ENCODE data around the gene ACTMAP.
"Not testable (repeated sequence)": the region's sequence is repeated elsewhere in the genome, so short reads cannot be mapped to it uniquely, and the experiment has no call there.

Gene ACTMAP

DNA sequence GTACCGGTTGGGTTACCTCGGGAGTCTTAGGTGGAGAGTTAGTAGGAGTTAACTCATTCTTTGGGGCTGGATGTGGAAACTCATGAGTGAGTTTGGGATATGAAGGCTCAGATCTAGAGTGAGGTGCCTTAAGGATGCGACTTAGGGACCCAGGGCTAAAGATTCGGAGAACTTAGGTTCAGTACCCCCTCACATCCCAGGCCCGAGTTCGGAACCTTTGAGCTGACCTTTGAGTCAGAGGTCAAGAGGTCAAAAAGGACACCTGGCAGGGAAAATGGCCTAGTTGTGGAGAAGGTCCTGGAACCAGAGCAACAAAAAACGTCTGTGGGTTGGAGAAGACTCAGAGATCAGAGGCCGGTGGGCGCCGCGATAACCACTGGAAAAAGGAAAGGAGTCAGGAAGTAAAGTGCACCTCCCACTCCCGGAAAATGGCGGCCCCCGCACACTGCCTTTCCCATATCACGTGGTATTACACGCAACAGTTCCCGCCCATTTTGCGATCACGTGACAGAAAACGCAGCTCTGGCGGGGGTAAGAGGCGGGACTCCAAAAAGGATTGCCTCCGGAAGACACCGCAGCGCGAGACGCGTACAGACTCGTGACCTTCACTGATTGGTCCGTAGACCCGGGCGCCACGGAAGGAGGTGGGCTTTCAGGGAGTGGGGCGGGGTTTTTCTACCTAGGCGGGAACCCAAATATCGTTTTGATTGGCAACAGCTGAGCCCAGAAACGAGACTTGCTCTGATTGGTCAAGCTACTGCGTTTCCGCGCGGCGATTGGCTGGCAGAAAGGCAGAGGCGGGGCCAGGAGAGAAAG lies at the start of gene ACTMAP:
TSS of gene ACTMAP (minus strand) at position 420 of the 816 bp plus-strand sequence. CDS start 674 bp downstream, outside the sequence.
- peak; percentile 100 for DNase-seq (ENCODE audit: low read depth, low spot score)

DNA sequence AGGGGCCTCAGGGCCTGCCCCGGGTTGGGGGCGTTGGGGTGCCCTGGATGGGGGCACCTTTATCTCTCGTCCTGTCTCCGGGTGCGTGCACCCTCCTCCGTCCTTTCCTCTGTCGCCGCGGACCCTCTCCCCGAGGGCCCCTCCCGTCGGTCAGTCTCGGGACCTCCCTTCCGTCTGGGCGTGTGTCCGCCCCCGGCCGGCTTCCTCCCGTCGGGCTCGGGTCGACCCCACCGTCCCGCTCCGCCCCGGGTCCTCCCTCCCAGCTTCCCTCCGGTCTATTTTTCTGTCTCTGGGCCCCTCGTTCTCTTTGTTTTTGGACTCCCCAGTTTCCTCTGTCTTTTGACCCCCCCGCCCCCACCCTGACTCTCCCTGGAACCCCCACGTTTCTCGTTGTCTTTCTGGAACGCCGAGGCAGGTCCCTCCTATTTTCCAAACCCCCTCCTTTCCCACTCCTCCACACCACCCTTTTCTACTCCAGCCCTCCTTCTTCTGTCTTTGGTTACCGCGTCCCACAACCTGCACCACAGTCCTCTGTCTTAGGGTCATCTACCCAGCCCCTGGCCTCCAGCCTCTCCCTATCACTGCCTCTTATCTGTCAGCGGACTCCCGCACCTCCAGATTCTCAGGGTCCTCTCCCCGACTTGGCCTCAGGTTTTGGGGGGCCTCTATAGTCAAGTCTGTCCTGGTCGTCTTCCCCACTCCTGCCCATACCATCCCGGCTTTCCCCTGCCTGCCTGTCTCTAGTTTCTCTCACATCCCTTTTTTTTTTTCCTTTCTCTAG lies 49.5 kb upstream of the ACTMAP start:
- DNase-seq (ENCODE audit: low read depth, low spot score) = peak; percentile 56

DNA sequence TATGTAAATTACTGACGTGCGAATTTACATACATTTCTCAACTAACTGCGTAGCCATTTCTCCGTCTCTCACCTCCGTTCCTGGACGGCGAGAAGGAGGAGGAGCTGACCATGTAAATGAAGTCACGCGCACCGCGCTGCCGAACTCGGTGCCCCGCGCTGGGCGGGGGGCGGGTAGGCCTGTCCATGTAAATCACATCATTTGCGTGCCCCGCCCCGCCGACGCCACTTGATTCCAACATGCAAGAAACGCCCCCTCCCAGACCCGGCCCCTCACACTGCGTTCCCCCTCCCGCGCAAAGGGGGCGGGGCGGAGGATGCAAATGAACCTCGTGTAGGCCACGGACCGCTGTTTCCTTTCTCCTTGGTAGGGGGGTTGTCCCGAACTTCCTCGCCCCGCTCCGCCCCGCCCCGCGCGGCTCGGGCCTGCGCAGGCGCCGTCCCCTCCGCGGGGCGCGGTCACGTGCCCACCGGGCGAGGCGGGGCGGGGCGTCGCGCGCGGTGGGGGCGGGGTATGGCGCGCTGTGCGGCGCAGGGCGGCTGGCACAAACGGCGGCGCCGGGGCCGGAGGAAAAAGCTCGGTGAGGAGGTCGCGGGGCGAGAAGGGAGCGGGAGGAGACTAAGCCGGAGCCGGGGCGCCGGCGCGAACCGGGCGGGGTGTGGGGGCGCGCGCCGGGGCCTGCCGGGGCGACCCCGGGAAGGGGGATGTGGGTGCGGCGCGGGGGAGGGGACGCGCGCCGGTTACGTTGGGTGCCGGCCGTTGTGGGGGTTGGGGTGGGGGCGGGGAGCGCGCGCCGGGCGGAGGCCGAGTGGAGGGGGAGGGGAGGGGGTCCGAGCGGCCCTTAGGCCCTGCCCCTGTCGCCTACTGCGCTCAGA lies 48.6 kb upstream of the ACTMAP start, which contains the start of gene EGLN2:
TSS of gene EGLN2 (plus strand) at position 509 of the 875 bp plus-strand sequence. CDS start 1,382 bp downstream, outside the sequence.
- DNase-seq (ENCODE audit: low read depth, low spot score) = peak; percentile 100

GRCh38 chr19:40797963-40798682 lies 47.8 kb upstream of the ACTMAP start:
- DNase-seq (ENCODE audit: low read depth, low spot score) = peak; percentile 65

DNA sequence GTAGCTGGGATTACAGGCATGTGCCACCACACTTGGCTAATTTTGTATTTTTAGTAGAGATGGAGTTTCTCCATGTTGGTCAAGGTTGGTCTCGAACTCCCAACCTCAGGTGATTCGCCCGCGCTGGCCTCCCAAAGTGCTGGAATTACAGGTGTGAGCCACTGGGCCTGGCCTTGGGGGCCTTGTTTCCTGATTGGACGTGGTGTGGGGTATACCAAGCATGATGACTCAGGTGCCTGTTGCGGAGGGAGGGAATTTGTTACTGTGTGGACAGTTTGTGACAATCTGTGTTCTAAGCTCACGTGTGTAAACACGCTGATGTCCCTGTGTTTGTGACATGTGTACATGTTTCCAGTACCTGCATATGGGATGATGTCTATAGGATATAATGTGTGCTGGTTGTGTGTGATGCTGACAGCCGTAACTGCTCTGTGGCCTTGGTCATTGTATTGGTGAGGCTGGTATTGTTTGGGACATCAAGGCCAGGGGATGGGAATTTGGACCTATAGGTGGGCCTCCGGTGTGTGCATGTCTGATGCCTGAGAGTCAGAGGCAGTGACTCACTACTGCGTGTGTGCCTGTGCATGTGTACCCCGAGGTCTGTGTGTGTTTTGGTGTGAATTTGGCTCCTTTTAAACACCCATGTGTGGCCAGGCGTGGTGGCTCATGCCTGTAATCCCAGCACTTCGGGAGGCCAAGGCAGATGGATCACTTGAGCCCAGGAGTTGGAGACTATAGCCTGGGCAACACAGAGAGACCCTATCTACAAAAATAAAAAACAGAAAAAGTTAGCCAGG lies 47.1 kb upstream of the ACTMAP start:
- no peak for DNase-seq (ENCODE audit: low read depth, low spot score)

DNA sequence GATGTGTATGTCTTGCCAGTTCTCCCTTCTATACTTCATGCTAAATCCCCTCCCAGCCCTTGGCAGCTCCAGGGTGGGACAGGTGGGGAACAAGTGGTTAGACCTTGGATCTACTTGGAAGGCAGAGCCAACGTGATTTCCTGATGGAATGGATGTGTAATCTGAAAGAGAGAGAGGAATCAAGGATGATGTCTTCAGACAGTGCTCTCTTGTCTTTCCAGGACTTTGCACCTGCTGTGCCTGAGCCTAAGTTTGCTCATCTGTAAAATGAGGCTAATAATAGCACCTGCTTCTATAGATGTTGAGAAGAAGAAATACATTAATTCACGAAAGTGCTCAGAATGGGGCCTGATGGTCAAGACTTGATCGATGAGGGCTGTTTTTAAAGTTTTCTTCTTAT lies 41.7 kb upstream of the ACTMAP start:
- DNase-seq (ENCODE audit: low read depth, low spot score) = no peak

GRCh38 chr19:40791349-40791748 lies 41.1 kb upstream of the ACTMAP start:
- DNase-seq (ENCODE audit: low read depth, low spot score) = no peak

- DNase-seq (ENCODE audit: low read depth, low spot score) = no peak
Observed at GRCh38 chr19:40786060-40787037, 36.1 kb upstream of the ACTMAP start.

GRCh38 chr19:40785526-40785925 lies 35.2 kb upstream of the ACTMAP start:
- no peak for DNase-seq (ENCODE audit: low read depth, low spot score)

GRCh38 chr19:40784146-40784545 lies 33.9 kb upstream of the ACTMAP start:
- not testable (repeated sequence) for DNase-seq (ENCODE audit: low read depth, low spot score)

DNA sequence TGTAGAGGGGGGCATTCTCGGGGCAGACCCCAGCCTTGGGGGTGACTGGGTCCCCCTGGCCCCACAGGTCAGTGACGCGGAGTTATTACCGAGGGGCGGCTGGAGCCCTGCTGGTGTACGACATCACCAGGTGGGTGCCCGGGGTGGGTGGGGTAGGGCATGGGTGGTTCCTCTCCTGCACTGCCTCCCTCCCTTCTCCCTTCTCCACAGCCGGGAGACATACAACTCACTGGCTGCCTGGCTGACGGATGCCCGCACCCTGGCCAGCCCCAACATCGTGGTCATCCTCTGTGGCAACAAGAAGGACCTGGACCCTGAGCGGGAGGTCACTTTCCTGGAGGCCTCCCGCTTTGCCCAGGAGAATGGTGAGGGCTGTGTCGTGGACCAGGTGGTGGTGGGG lies 33.4 kb upstream of the ACTMAP start:
- DNase-seq (ENCODE audit: low read depth, low spot score) = no peak

GRCh38 chr19:40781140-40781539 lies 30.9 kb upstream of the ACTMAP start:
- DNase-seq (ENCODE audit: low read depth, low spot score) = no peak

DNA sequence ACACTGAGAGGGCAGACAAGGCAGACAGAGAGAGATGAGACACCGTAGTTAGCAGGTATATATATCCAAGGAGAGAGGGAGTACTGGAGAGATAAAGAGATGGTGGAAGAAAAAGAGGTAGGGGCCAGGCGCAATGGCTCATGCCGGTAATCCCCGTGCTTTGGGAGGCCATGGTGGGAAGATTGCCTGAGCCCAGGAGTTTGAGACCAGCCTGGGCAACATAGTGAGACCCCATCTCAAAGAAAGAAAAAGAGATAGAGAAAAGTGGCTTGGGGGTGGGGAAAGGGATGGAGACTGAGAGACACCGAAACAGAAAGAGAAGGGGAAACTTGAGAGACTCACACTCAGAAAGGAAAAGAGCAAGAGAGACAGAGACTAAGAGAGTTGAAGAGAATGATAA lies 30.3 kb upstream of the ACTMAP start:
- DNase-seq (ENCODE audit: low read depth, low spot score) = no peak

DNA sequence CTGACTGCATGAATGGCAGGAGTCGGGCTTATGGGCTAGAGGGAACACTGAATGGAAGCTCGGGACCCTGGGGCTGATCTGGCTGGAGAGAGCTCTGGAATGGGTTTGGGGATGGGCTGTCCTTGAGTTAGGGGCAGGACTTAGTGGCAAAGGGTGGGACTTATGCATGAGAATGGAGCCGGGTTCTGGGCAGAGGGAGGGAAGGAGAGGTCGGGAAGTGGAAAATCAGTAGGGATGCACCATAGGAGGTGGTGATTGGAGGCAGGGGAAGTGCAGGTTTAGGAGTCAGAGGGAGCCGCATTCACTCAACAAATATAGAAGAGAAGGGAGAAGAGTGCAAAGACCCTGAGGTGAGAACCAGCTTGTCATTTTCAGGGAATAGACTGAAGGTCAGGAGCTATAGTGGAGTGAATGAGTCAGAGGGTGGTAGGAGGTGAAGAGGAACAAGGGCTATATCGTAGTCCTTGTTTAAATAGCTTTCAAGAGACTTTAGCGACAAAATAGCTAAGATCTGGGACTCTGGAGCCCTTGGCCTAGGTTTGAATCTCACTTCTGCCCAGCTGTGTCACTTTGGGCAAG lies 28.5 kb upstream of the ACTMAP start:
- no peak for DNase-seq (ENCODE audit: low read depth, low spot score)

DNA sequence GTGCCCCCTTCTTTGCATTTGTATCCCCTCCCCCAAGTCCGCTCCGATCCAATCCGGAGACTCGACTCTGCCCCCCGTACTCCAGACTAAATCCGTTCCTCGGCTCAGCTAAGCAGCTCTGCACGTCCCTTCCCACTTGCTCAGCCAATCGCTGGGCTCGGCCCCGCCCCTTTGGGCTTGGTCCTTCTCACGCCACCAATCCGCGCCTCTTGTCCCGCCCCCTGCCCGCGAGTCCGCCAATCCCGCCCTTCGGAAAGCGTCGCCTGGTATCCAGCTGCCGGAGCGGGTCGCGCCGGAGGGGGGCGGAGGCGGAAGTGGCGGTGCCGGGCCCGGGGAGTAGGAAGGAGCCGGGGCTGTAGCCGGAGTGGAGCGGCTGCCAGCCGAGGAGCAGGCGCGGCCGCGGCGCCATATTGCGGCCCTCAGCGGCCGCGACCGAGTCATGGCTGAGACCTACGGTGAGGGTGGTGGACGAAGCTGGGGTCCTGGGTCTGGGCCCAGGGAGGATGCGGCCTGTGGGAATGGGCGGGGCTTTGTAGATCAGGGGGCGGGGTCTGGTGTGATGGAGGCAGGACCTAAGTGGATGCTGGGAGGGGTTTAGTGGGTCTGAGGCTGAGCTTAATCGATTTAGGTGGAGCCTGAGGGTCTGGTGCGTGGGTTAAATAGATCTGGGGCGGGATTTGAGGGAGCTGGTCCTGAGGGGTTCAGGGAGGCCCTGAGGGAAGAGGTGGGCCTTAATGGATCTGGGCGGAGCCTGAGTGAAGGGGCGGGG lies 27.8 kb upstream of the ACTMAP start, which contains the start of gene RAB4B:
TSS of gene RAB4B (plus strand) at position 311 of the 769 bp plus-strand sequence. CDS start at position 440, 129 bp downstream.
- peak; percentile 100 for DNase-seq (ENCODE audit: low read depth, low spot score)

- no peak for DNase-seq (ENCODE audit: low read depth, low spot score)
Observed at GRCh38 chr19:40777645-40777936, 27.3 kb upstream of the ACTMAP start.

DNA sequence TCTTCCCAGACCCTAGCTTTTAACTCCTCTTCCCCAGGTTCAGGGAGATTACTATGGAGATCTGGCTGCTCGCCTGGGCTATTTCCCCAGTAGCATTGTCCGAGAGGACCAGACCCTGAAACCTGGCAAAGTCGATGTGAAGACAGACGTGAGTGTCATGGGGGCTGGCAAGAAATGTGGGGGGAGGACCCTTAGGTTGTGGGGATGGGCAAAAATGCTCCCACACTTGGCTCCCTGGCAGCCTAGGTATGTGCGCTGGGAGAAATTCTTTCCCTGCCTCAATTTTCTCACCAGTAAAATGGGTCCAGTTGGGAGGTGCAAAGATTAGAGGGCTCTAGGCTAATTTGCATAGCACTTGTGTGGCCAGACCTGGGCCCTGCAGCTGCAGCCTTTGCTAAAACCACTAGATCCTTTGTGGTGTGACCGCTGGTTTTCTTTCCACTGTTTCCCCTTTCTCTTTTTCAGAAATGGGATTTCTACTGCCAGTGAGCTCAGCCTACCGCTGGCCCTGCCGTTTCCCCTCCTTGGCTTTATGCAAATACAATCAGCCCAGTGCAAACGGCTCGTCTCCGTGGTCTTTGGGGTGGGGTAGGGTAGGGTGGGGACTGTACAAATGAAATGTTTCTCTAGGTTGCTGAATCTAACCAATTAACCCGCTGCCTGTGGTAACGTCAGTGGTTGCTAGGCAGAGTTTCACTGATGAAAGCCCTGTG lies 26.8 kb upstream of the ACTMAP start:
- peak; percentile 96 for DNase-seq (ENCODE audit: low read depth, low spot score)
